HCT116 (cell line): ENCODE results near the gene SYCE3.

Experiments used
- CBX3 ChIP-seq: IDR thresholded peaks from 2 replicates; pipeline ENCODE4 v1.6.1; 2012; ENCODE audit warnings: low read depth
- CTCF ChIP-seq, 3 experiments: fragments of 200-600 bp in 1 of 3; sonication (generic) in 1 of 3; IDR thresholded peaks in 2 of 3; conservative IDR thresholded peaks in 1 of 3; 2 replicates each; pipeline ENCODE4 v1.5.1; 2012 to 2017; ENCODE audit warnings: low read depth in 2 of 3, low read length in 2 of 3, antibody characterized with exemption in 1 of 3, borderline replicate concordance in 1 of 3, control low read depth in 1 of 3, mild to moderate bottlenecking in 1 of 3, mixed read lengths in 1 of 3, mixed run types in 1 of 3, moderate library complexity in 1 of 3; ENCODE audit not compliant: insufficient read depth in 1 of 3

- TF ChIP-seq CTCF (IDR thresholded peaks at IDR 0.05 in 2 of 3, conservative IDR thresholded peaks at IDR 0.05 in 1 of 3; ENCODE audit: borderline replicate concordance in 1 of 3, insufficient read depth in 1 of 3, low read depth in 2 of 3, low read length in 2 of 3): no peak
- TF ChIP-seq CBX3: no peak
These were observed 15.3 kb downstream of the SYCE3 start for GRCh38 chr22:50547263-50547985.
